ENCODE results near the gene SORD.

SORD gene

DNA sequence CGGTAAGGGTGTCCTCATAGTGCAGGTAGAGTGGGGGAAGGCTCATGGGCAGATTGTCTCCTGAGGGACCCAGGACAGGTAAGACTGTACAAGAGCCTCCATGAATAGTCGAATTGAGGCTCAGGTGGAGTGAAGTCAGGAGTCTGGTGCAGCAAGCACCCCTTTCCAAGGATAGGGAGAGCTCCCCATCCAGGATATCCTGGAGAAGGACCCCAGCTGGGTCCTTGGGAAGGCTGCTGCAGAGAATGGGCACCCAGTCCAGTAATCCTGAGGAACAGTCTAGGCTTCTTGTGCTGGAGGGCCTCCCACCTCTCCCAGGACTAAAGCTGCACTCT, 91.7 kb downstream of the SORD start:
- TF ChIP-seq ZFX (IDR thresholded peaks at IDR 0.05; ENCODE audit: borderline replicate concordance): no peak
- TF ChIP-seq, protein P1, sequence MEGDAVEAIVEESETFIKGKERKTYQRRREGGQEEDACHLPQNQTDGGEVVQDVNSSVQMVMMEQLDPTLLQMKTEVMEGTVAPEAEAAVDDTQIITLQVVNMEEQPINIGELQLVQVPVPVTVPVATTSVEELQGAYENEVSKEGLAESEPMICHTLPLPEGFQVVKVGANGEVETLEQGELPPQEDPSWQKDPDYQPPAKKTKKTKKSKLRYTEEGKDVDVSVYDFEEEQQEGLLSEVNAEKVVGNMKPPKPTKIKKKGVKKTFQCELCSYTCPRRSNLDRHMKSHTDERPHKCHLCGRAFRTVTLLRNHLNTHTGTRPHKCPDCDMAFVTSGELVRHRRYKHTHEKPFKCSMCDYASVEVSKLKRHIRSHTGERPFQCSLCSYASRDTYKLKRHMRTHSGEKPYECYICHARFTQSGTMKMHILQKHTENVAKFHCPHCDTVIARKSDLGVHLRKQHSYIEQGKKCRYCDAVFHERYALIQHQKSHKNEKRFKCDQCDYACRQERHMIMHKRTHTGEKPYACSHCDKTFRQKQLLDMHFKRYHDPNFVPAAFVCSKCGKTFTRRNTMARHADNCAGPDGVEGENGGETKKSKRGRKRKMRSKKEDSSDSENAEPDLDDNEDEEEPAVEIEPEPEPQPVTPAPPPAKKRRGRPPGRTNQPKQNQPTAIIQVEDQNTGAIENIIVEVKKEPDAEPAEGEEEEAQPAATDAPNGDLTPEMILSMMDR (IDR thresholded peaks at IDR 0.05): no peak
- H3K27ac ChIP-seq: no peak overlapping the region

DNA sequence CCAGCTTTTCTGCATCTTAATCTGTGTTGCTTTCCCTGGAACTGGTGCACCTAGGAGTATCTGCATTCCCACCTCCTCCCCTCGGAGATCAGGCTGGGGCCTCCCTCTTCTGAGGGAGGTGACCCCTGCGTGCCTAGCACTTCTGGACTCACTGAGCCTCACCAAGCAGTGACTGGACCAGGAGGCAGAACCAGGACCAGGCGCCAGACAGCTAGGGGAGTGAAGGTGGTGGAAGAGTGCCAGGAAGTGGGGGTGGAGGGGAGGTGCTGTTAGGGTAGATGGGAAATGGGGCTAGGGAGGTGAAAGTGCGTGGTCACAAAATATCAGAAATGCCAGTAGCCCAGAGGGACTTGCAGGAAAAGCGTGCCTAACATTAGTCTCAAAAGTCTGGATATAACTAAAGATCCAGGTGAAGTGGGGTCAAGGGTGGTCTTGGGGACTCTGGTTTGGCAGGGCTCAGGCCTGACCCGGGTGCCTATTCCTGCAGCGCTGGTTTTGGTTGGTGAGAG, 92.4 kb downstream of the SORD start:
- no peak overlapping the region for H3K27ac ChIP-seq
- TF ChIP-seq, protein P1 (IDR thresholded peaks at IDR 0.05): no peak
- no peak for TF ChIP-seq ZFX (IDR thresholded peaks at IDR 0.05; ENCODE audit: borderline replicate concordance)

DNA sequence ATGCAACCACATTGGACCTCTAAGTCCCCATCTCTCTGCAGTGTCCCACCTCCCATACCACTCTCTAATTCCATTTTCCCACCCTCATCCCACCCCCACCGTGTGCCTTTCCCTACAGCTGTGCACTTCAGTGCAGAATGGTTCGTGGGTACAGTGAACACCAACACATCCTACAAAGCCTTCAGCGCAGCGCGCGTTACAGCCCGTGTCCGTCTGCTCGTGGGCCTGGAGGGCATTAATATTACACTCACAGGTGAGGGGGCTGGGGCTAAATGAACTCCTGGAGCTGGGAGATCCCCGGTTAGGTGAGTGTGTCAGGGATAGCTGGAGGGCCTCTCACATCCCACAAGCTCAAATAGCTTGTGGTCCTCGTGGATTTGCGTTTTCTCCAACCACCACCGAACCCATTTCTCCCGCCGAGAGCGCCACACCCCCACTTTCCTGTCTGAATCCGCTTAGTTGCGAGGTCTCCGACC, 93.0 kb downstream of the SORD start:
- H3K27ac ChIP-seq: no peak overlapping the region
- no peak for TF ChIP-seq ZFX (IDR thresholded peaks at IDR 0.05; ENCODE audit: borderline replicate concordance)
- TF ChIP-seq, protein P1 (IDR thresholded peaks at IDR 0.05): no peak

DNA sequence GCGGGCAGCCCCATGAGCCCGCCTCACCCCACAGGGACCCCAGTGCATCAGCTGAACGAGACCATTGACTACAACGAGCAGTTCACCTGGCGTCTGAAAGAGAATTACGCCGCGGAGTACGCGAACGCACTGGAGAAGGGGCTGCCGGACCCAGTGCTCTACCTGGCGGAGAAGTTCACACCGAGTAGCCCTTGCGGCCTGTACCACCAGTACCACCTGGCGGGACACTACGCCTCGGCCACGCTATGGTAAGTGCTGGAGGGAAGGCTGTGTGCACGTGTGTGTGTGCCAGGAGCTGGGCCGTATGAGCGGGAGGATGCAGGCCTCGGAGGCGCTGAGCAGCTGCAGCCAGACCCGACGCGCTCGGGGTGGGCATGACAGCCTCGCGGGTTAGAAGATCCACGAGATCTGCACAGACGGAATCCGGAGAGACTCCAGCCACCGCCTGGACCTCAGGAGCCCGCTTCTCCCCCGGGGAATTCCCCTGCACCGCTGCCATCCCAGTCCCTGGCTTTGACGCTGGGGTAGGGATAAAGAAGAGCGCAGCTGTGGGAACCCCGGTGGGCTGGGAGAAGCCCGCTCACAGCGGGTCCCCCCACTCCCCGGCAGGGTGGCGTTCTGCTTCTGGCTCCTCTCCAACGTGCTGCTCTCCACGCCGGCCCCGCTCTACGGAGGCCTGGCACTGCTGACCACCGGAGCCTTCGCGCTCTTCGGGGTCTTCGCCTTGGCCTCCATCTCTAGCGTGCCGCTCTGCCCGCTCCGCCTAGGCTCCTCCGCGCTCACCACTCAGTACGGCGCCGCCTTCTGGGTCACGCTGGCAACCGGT, 93.7 kb downstream of the SORD start:
- H3K27ac ChIP-seq: no peak overlapping the region
- no peak for TF ChIP-seq ZFX (IDR thresholded peaks at IDR 0.05; ENCODE audit: borderline replicate concordance)
- TF ChIP-seq, protein P1 (IDR thresholded peaks at IDR 0.05): no peak

DNA sequence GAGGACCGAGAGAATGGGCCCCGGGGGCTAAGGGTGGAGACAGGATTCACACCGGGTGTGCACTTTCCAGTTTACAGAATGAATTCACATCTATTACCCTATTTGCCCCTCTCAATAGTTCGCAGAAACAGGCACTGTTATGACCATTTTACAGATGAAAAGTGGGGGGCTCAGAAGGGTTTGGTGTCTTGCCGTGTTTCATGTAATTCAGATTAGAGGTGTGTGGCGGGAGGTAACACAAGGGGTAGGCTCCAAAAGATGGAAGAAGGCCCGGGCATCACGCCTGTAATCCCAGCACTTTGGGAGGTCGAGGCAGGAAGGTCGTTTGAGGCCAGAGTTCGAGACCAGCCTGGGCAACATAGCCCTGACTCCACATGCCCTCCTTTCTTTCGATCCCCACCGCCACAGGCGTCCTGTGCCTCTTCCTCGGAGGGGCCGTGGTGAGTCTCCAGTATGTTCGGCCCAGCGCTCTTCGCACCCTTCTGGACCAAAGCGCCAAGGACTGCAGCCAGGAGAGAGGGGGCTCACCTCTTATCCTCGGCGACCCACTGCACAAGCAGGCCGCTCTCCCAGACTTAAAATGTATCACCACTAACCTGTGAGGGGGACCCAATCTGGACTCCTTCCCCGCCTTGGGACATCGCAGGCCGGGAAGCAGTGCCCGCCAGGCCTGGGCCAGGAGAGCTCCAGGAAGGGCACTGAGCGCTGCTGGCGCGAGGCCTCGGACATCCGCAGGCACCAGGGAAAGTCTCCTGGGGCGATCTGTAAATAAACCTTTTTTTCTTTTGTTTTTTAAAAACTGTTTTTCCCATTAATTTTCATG, 94.5 kb downstream of the SORD start:
- TF ChIP-seq ZFX (IDR thresholded peaks at IDR 0.05; ENCODE audit: borderline replicate concordance): no peak
- H3K27ac ChIP-seq: no peak overlapping the region

DNA sequence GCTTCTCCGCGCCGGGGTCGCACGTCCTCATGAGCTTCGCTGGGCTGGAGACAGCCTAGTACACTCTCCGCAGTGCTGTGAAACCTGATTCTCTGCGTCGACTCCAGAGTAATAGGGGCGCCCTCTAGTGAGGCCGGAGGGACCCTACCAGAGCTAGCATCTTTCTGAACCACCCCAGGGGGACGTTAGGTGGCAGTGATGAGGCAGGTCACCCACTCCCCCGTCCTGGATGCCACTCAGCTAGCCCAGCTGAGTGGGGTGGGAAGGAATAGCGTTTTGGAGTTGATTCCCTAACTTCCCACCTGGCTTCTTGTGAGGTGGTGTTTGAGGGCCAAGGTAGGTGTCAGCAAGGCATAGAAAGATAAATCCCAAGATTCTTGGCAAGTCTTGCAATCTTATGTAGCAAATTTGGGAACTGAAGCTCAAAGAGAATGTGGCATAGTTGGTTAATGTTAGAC, 95.2 kb downstream of the SORD start:
- TF ChIP-seq, protein P1 (IDR thresholded peaks at IDR 0.05): peak; percentile 99
- TF ChIP-seq ZFX (IDR thresholded peaks at IDR 0.05; ENCODE audit: borderline replicate concordance): no peak
- no peak overlapping the region for H3K27ac ChIP-seq

DNA sequence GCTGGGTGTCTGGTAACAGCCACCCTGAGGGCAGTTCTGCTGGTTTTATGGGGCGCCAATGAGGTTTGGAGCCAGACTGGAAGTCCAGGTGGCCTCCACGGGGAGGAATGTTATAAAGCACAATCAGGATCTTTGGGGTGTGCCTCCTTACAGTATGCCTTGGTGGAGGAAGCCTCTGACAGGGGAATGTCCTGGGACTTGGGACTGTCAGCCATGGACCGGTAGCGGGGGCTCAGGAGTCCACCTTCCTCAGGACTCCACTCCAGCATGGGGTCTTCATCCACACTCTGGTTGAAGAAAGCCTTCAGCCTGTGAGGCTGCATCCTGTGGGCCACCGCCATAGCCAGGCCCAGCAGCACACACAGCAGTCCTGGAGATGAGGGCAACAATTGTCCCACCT, 96.0 kb downstream of the SORD start:
- no peak overlapping the region for H3K27ac ChIP-seq
- TF ChIP-seq, protein P1 (IDR thresholded peaks at IDR 0.05): no peak
- no peak for TF ChIP-seq ZFX (IDR thresholded peaks at IDR 0.05; ENCODE audit: borderline replicate concordance)
